Right lobe of liver (tissue), 4 donors: ENCODE measurements around the gene STK11.

Experiments
- CTCF ChIP-seq, 4 donors: fragments of 200-600 bp in 3 of 4; fragments of 450-650 bp in 1 of 4; IDR thresholded peaks; one replicate each; pipeline versions ENCODE4 v1.5.1 to v1.8.0; 2016 to 2022; ENCODE audit warnings: antibody characterized with exemption in 4 of 4, mild to moderate bottlenecking in 2 of 4
- POLR2A ChIP-seq: fragments of 450-650 bp; IDR thresholded peaks from one replicate; pipeline ENCODE4 v1.6.1; 2017; ENCODE audit warnings: antibody characterized with exemption, mild to moderate bottlenecking
- donor health status: DM: no; HTN: no; CAD: no.
- donor health status: DM: no; HTN: no; CAD: no.
- donor health status: DM: no; HTN: yes; CAD: no.

GRCh38 chr19:1159864-1160595, 45.5 kb upstream of the STK11 start:
- TF ChIP-seq CTCF (IDR thresholded peaks at IDR 0.05) (no peak), POLR2A (no peak)
